ENCODE data around the gene DNAH6. TPM values are rescaled to one million over a fixed set of nuclear protein-coding genes. Genes with fewer than 3 reads are reported as not detected.

DNAH6 gene
- total RNA-seq, 3 donors from 2014 or later: 2.3 to 4.1 (median 3.0) TPM

DNA sequence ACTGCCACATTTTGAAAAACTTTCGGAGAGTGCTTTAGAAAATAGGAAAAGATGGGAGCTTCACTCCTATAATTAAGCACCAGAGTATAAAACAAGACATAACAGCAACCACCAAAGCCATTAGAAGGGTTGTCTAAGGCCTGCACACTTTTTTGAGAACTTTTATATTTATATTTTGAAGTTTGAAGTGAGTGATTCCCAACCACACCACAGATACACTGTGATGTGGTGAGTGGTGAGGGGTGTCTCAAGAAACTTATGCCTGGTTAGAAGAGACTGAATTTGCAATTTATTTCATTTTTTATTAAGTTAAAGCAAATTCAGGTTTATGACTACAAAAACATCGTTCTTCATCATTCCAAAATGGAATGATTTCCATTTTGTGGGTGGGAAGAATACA, 161.9 kb downstream of the DNAH6 start:
- intact Hi-C loops (cut with DNase I; ENCODE audit: low total_unique reads): no loop called here
- DNase-seq (ENCODE audit: low spot score in 2 of 2): no peak
- no peak for TF ChIP-seq POLR2AphosphoS5 (IDR thresholded peaks at IDR 0.05)
- TF ChIP-seq, protein P1, sequence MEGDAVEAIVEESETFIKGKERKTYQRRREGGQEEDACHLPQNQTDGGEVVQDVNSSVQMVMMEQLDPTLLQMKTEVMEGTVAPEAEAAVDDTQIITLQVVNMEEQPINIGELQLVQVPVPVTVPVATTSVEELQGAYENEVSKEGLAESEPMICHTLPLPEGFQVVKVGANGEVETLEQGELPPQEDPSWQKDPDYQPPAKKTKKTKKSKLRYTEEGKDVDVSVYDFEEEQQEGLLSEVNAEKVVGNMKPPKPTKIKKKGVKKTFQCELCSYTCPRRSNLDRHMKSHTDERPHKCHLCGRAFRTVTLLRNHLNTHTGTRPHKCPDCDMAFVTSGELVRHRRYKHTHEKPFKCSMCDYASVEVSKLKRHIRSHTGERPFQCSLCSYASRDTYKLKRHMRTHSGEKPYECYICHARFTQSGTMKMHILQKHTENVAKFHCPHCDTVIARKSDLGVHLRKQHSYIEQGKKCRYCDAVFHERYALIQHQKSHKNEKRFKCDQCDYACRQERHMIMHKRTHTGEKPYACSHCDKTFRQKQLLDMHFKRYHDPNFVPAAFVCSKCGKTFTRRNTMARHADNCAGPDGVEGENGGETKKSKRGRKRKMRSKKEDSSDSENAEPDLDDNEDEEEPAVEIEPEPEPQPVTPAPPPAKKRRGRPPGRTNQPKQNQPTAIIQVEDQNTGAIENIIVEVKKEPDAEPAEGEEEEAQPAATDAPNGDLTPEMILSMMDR (IDR thresholded peaks at IDR 0.05): no peak
- no peak for TF ChIP-seq POLR2A (IDR thresholded peaks at IDR 0.05)
- no peaks in the 10 kb centered on the region for H3K36me3 ChIP-seq
- no peaks in the 10 kb centered on the region for H3K9me3 ChIP-seq
- no peaks in the 10 kb centered on the region for H3K27me3 ChIP-seq
- H3K27ac ChIP-seq: no peak overlapping the region
- H3K4me3 ChIP-seq: no peak overlapping the region
- H3K4me1 ChIP-seq: no peaks in the 10 kb centered on the region

DNA sequence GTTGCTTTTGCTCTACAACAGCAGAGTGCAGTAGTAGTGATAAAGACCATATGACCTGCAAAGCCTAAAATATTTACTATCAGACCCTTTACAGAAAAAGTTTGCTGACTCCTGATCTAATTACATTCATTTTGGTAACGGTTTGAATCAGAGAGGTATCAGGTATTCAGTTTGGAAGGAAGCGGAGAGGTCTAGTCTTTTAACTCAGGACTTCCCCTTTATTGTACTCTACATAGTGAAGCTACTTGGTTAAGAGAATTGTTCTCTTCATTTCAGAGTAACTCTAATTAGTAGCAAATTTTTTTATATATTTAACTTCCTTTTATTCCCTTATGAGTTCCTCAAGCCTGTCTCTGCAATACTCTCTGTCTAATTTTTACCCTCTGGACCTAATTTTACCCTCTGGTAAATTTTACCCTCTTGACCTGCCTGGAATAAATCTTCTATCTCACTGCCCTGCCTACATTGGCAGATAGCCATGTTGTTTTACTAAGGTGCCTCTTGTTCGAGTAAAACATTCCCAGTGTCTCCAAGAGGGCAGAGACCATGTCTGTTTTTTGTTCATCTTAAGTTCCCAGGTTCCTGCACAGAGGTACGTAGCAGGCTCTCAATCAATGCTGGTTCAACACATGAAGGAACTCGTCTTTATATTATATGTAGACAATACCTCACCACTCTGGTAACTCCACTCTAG, 170.6 kb downstream of the DNAH6 start:
- Histone ChIP-seq H3K27ac (no peak overlapping the region), H3K27me3 (no peaks in the 10 kb centered on the region), H3K4me1 (no peaks in the 10 kb centered on the region), H3K9me3 (no peaks in the 10 kb centered on the region), H3K4me3 (no peak overlapping the region), H3K36me3 (no peaks in the 10 kb centered on the region)
- TF ChIP-seq POLR2AphosphoS5 (IDR thresholded peaks at IDR 0.05) (no peak), POLR2A (IDR thresholded peaks at IDR 0.05) (no peak)
- TF ChIP-seq, protein P1 (IDR thresholded peaks at IDR 0.05): no peak
- no peak for DNase-seq (ENCODE audit: low spot score in 2 of 2)
- intact Hi-C loops (cut with DNase I; ENCODE audit: low total_unique reads): no loop called here

DNA sequence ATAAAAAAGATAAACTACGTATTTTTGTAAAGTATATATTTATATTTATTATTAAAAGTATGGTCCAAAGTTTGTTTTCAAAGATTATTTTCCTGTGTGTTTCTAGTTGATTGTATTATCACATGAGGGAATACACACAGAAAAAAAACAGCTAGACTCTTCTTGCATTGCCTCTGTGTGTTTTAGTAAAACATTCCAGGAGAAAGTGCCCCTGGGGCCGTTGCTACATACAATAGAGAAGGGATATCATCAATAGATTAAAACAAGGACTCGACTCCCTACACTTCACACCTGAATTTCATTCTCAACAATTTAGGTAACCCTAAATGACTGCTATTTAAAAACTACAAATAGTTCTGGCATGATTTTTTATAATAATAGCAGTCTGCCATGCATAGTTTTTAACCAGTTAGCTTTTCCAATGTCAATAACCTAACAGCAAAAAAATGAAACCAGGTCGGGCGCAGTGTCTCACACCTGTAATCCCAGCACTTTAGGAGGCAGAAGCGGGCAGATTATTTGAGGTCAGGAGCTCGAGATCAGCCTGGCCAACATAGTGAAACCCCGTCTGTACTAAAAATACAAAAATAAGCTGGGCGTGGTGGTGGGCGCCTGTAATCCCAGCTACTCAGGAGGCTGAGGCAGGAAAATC, 171.3 kb downstream of the DNAH6 start:
- no peak overlapping the region for H3K27ac ChIP-seq
- intact Hi-C loops (cut with DNase I; ENCODE audit: low total_unique reads): no loop called here
- H3K4me1 ChIP-seq: no peaks in the 10 kb centered on the region
- no peak overlapping the region for H3K4me3 ChIP-seq
- TF ChIP-seq, protein P1 (IDR thresholded peaks at IDR 0.05): no peak
- no peak for TF ChIP-seq POLR2AphosphoS5 (IDR thresholded peaks at IDR 0.05)
- no peak for TF ChIP-seq POLR2A (IDR thresholded peaks at IDR 0.05)
- no peaks in the 10 kb centered on the region for H3K36me3 ChIP-seq
- no peaks in the 10 kb centered on the region for H3K27me3 ChIP-seq
- no peak for DNase-seq (ENCODE audit: low spot score in 2 of 2)
- H3K9me3 ChIP-seq: no peaks in the 10 kb centered on the region

GRCh38 chr2:84690225-84690624, 173.9 kb downstream of the DNAH6 start:
- intact Hi-C loops (cut with DNase I; ENCODE audit: low total_unique reads): no loop called here
- DNase-seq (ENCODE audit: low spot score in 2 of 2): no peak
- no peaks in the 10 kb centered on the region for H3K9me3 ChIP-seq

More at GRCh38 chr2:84690225-84690624, 173.9 kb downstream of the DNAH6 start:
- Histone ChIP-seq H3K4me1 (no peaks in the 10 kb centered on the region), H3K36me3 (no peaks in the 10 kb centered on the region), H3K27ac (no peak overlapping the region), H3K27me3 (no peaks in the 10 kb centered on the region), H3K4me3 (no peak overlapping the region)
- TF ChIP-seq POLR2AphosphoS5 (IDR thresholded peaks at IDR 0.05) (no peak), POLR2A (IDR thresholded peaks at IDR 0.05) (no peak)
- TF ChIP-seq, protein P1 (IDR thresholded peaks at IDR 0.05): no peak
